Esophagus muscularis mucosa (tissue), 4 donors: Measurements from ENCODE around the gene ANP32A.

Source experiments
- CTCF ChIP-seq, 3 experiments: fragments of 200-600 bp in 2 of 3; fragments of 450-650 bp in 1 of 3; sonication (generic) in 2 of 3; IDR thresholded peaks; one replicate each; pipeline ENCODE4 v1.5.1; 2017 to 2019; ENCODE audit warnings: antibody characterized with exemption in 3 of 3, mild to moderate bottlenecking in 2 of 3, moderate library complexity in 1 of 3
- EP300 ChIP-seq: sonication (generic); formaldehyde crosslinking; IDR thresholded peaks from one replicate; pipeline ENCODE4 v1.6.1; 2017; ENCODE audit warnings: antibody characterized with exemption
- POLR2A ChIP-seq: fragments of 450-650 bp; IDR thresholded peaks from one replicate; pipeline ENCODE4 v1.6.1; 2017; ENCODE audit warnings: antibody characterized with exemption, moderate library complexity, mild to moderate bottlenecking, low read depth

DNA sequence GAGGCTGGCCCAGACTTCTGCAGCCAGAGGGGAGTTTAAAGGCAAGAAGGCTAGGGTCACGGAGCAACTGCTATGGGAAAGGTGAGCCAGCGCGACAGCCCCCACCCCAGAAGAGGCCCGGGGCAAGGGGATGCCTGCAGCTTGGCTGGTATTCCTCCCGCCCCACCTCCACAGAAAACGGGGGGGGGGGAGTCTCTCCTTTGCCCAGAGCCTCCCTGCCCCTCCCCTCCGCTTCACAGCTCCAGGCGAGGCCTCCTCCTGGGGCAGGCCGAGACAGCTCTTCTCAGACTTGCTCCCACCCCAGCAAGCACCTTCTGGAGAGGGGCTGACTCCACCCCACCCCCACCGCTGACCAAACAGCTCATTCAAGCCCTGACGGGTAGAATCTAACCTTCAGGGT lies 13.4 kb downstream of the ANP32A start:
- no peak for TF ChIP-seq CTCF (IDR thresholded peaks at IDR 0.05)
- no peak for TF ChIP-seq POLR2A
- TF ChIP-seq EP300: no peak
